HG03354 (cell line): ENCODE measurements around the gene MOGAT3.

Source experiments
- ATAC-seq: cut with Tn5 transposase; IDR thresholded peaks from one replicate; pipeline ENCODE4 v1.9.1; 2021; ENCODE audit warnings: mild to moderate bottlenecking; ENCODE audit not compliant: unreplicated experiment, poor library complexity, severe bottlenecking

Gene MOGAT3

GRCh38 chr7:101175664-101176063 lies 25.2 kb downstream of the MOGAT3 start:
- ATAC-seq = no peak

- ATAC-seq = no peak
These were observed 26.4 kb downstream of the MOGAT3 start for GRCh38 chr7:101174322-101174854.

- ATAC-seq = peak; percentile 54
These were observed 27.0 kb downstream of the MOGAT3 start for GRCh38 chr7:101173752-101174244.

GRCh38 chr7:101172854-101173751 lies 27.7 kb downstream of the MOGAT3 start:
- no peak for ATAC-seq

DNA sequence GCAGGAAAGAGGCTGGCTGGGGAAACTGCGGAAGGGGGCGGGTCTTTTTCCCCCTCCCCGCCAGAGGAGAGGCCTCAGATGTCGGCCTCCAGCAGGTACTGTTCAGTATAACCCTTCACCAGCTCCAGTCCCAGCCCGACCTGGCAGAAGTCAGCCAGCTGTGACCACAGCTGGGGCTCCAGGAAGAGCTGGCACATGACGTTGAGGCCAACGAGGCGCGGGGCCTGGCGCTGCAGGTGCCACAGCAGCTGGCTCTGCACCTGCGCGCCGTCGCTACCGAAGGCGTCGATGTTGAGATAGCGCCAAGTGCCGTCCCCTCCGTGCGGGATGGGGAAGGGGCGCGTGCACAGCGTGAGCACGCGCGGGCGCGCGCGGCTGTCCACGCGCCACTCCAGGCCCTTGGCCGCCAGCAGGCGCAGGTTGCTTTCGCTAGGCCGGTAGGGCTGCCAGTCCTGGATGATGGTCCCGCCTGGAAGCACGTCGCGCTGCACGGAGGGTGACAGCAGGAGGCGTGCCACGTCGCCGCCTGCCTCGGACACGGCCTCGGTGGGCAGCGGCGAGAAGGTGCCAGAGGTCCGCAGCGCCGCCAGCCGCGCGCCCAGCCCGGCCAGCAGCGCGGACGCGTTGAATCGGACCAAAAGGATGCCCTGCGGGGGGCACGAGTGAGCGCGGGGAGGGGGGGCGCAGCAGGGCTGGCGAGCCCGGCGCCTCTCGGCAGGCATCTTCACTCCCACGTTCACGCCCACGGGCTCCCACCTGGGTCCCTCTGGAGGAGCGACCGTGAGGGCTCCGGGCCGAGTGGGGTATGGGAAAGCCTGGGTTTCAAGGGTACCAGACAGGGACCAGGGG lies 28.6 kb downstream of the MOGAT3 start:
- ATAC-seq = no peak

DNA sequence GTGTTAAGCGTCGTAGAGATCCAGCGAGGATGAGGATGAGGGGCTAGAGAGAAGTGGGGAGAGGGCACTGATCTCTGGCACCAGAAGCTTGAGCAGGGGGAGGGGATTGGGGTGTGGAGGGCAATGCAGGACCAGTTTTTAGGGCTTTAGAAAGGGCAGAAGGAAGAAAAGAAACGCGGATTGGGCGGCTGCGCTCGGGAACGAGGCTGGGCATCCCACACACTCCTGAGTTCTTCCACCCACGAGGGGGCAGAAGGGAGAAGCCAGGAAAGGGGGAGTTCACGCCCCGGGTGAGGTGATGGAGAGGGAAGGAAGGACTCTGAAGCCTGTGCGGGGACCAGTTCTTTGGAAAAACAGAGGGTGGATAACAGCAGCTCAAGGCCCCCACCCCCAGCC lies 29.4 kb downstream of the MOGAT3 start:
- ATAC-seq = no peak

- ATAC-seq = no peak
These were observed 30.0 kb downstream of the MOGAT3 start for GRCh38 chr7:101170617-101171441.

- peak; percentile 44 for ATAC-seq
These were observed 30.8 kb downstream of the MOGAT3 start for GRCh38 chr7:101169838-101170551.

DNA sequence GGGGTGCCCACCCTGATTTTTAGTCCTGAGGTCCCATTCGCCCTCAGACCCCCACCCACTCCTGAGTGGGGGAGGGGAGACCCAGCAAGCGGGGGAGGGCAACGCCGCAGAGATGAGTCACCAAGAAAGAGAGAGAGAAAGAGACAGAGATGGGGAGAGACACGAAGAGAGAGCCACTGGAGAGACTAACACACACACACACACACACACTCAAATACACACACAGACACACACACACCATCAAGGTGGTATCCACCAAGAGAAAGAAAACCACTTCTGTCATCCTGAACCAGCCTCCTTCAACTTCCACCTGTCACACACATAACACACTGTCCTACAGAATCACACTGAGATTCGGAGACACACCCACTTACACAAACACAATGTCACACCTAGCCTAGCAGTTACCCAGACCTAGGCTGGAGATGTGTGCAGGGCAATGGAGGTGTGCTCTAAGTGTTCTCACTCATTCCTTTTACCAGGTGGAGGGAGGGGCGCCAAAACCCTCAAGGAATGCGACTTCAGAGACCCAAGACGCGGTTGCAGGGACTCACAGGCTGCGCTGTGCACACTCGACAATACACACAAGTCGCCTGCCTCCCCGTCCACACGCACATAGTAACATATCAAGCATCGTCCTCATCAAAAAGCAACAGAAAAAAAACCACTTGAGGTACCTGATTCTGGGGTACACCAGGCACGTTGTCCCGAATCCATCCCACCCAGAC lies 31.6 kb downstream of the MOGAT3 start:
- ATAC-seq = no peak

- ATAC-seq = no peak
These were observed 32.3 kb downstream of the MOGAT3 start for GRCh38 chr7:101168412-101169049.

DNA sequence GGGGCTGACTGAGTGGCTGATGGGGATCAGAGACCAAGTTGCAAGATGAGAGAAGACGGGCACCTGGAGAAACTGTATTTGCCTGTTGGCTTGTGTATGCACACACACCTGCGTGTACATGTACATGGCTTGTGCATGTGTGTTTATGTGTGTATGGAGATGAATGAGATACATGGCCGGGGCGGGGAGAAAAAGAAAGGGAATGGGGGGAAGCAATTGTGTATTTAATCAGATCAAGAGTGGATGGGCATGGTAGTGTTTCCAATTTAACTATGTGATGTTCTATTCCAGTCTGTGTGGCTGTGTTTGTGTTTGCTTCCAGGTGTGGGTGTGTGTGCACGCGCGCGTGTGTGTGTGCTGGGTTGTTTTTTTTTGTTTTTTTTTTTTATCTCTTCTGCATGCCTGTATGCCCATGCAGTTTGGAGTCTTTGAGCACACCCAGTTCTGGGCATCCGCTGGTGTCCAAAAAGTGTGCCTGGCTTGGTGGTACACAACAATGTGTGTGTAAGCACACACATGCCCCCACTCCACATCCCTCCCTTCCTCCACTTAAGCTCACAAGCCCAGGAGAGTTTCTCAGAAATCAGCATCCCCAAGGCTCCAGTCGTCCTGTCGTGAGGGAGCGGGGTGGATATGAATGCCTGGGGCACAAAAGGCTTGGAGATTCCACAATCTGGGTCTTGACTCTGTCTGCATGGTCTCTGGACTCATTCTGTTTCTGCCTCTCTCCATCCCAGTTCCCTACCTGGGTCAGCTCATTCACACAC lies 33.0 kb downstream of the MOGAT3 start:
- no peak for ATAC-seq

GRCh38 chr7:101166909-101167644 lies 33.8 kb downstream of the MOGAT3 start:
- no peak for ATAC-seq

DNA sequence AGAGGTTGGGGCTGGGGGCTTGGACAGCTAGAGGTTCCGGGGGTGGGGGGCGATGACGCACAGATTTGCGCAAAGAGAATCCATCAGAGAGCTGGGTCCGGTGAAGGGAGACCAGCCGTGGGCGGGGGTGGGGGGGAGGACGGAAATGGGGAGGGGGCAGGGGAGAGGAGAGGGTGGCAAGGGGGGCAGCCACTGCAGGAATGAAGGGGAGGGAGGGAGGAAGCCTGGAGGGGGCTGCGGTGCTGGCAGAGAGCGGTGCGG lies 34.3 kb downstream of the MOGAT3 start:
- ATAC-seq = no peak

GRCh38 chr7:101165958-101166647 lies 34.7 kb downstream of the MOGAT3 start:
- ATAC-seq = no peak

GRCh38 chr7:101165075-101165957 lies 35.5 kb downstream of the MOGAT3 start, which contains the start of gene VGF:
TSS of gene VGF (minus strand) at chr7:101165569. CDS start at chr7:101164843, 726 bp downstream.
- ATAC-seq = peak; percentile 62
